ENCODE results near the gene PLIN1.

The PLIN1 gene

GRCh38 chr15:89630260-89630659 lies 48.9 kb downstream of the PLIN1 start:
- Histone ChIP-seq H3K36me3 (ENCODE audit: control insufficient read depth in 1 of 2, insufficient read depth in 2 of 2, low read length in 2 of 2) (peaks cover 74 to 80% of the 10 kb centered on the region in 2 experiments), H3K23ac (ENCODE audit: low read length) (no peak overlapping the region), H2BK5ac (ENCODE audit: low read depth, low read length, poor library complexity) (no peak overlapping the region), H3K27me3 (ENCODE audit: insufficient read depth, low read length) (no peaks in the 10 kb centered on the region), H2BK12ac (ENCODE audit: low read length) (no peak overlapping the region), H3K18ac (ENCODE audit: low read length) (no peak overlapping the region), H3K9me3 (ENCODE audit: insufficient read depth, low read depth, low read length) (peaks cover 24% of the 10 kb centered on the region), H4K8ac (ENCODE audit: low read depth, low read length) (no peak overlapping the region), H3K27ac (ENCODE audit: low read depth, low read length) (no peak overlapping the region), H3K4ac (ENCODE audit: low read depth, low read length) (no peak overlapping the region), H3K79me2 (ENCODE audit: control insufficient read depth, insufficient read depth, low read length, poor library complexity) (no peaks in the 10 kb centered on the region), H3K4me1 (ENCODE audit: control insufficient read depth in 1 of 2, insufficient read depth in 2 of 2, low read length in 2 of 2) (no peaks in the 10 kb centered on the region), H2AK5ac (ENCODE audit: low read length) (no peak overlapping the region), H3K4me2 (ENCODE audit: low read length) (no peak overlapping the region), H3K14ac (ENCODE audit: low read length) (no peak overlapping the region), H3K9ac (ENCODE audit: low read length) (no peak overlapping the region), H4K91ac (ENCODE audit: low read depth, low read length) (no peak overlapping the region), H3K79me1 (ENCODE audit: low read length) (no peaks in the 10 kb centered on the region), H4K12ac (ENCODE audit: low read depth, low read length) (no peak overlapping the region), H3K4me3 (ENCODE audit: low read depth, low read length) (no peak overlapping the region), H2AFZ (ENCODE audit: insufficient read depth, low read length, poor library complexity) (no peak overlapping the region), H2BK120ac (ENCODE audit: insufficient read depth, low read length, poor library complexity) (no peak overlapping the region)
- DNase-seq = no peak
- WGBS (ENCODE audit: extremely low coverage, insufficient coverage, insufficient read length) = no CpG with 5 or more reads among the region's 14 CpGs

GRCh38 chr15:89629829-89630228 lies 49.3 kb downstream of the PLIN1 start:
- Histone ChIP-seq H3K4me3 (ENCODE audit: low read depth, low read length) (no peak overlapping the region), H3K79me1 (ENCODE audit: low read length) (no peaks in the 10 kb centered on the region), H3K36me3 (ENCODE audit: control insufficient read depth in 1 of 2, insufficient read depth in 2 of 2, low read length in 2 of 2) (peaks cover 78 to 84% of the 10 kb centered on the region in 2 experiments), H4K12ac (ENCODE audit: low read depth, low read length) (no peak overlapping the region), H3K14ac (ENCODE audit: low read length) (no peak overlapping the region), H3K79me2 (ENCODE audit: control insufficient read depth, insufficient read depth, low read length, poor library complexity) (no peaks in the 10 kb centered on the region), H2BK5ac (ENCODE audit: low read depth, low read length, poor library complexity) (no peak overlapping the region), H3K4ac (ENCODE audit: low read depth, low read length) (no peak overlapping the region), H3K9ac (ENCODE audit: low read length) (no peak overlapping the region), H3K4me2 (ENCODE audit: low read length) (no peak overlapping the region), H3K27ac (ENCODE audit: low read depth, low read length) (no peak overlapping the region), H4K91ac (ENCODE audit: low read depth, low read length) (no peak overlapping the region), H3K23ac (ENCODE audit: low read length) (no peak overlapping the region), H3K9me3 (ENCODE audit: insufficient read depth, low read depth, low read length) (peaks cover 24% of the 10 kb centered on the region), H2BK12ac (ENCODE audit: low read length) (no peak overlapping the region), H3K27me3 (ENCODE audit: insufficient read depth, low read length) (no peaks in the 10 kb centered on the region), H2AFZ (ENCODE audit: insufficient read depth, low read length, poor library complexity) (no peak overlapping the region), H2AK5ac (ENCODE audit: low read length) (no peak overlapping the region), H2BK120ac (ENCODE audit: insufficient read depth, low read length, poor library complexity) (no peak overlapping the region), H3K18ac (ENCODE audit: low read length) (no peak overlapping the region), H4K8ac (ENCODE audit: low read depth, low read length) (no peak overlapping the region), H3K4me1 (ENCODE audit: control insufficient read depth in 1 of 2, insufficient read depth in 2 of 2, low read length in 2 of 2) (no peaks in the 10 kb centered on the region)
- no CpG with 5 or more reads among the region's 5 CpGs for WGBS (ENCODE audit: extremely low coverage, insufficient coverage, insufficient read length)
- no peak for DNase-seq

- Histone ChIP-seq H3K79me1 (ENCODE audit: low read length) (no peaks in the 10 kb centered on the region), H2AK5ac (ENCODE audit: low read length) (no peak overlapping the region), H4K8ac (ENCODE audit: low read depth, low read length) (no peak overlapping the region), H2AFZ (ENCODE audit: insufficient read depth, low read length, poor library complexity) (no peak overlapping the region), H2BK120ac (ENCODE audit: insufficient read depth, low read length, poor library complexity) (no peak overlapping the region), H2BK12ac (ENCODE audit: low read length) (no peak overlapping the region), H3K79me2 (ENCODE audit: control insufficient read depth, insufficient read depth, low read length, poor library complexity) (no peaks in the 10 kb centered on the region), H3K23ac (ENCODE audit: low read length) (no peak overlapping the region), H3K9me3 (ENCODE audit: insufficient read depth, low read depth, low read length) (peaks cover 22% of the 10 kb centered on the region), H3K4me1 (ENCODE audit: control insufficient read depth in 1 of 2, insufficient read depth in 2 of 2, low read length in 2 of 2) (no peaks in the 10 kb centered on the region), H3K9ac (ENCODE audit: low read length) (no peak overlapping the region), H3K18ac (ENCODE audit: low read length) (no peak overlapping the region), H3K4me3 (ENCODE audit: low read depth, low read length) (no peak overlapping the region), H3K14ac (ENCODE audit: low read length) (no peak overlapping the region), H3K4me2 (ENCODE audit: low read length) (no peak overlapping the region), H3K27ac (ENCODE audit: low read depth, low read length) (no peak overlapping the region), H3K4ac (ENCODE audit: low read depth, low read length) (no peak overlapping the region), H4K91ac (ENCODE audit: low read depth, low read length) (no peak overlapping the region), H4K12ac (ENCODE audit: low read depth, low read length) (no peak overlapping the region), H2BK5ac (ENCODE audit: low read depth, low read length, poor library complexity) (no peak overlapping the region), H3K36me3 (ENCODE audit: control insufficient read depth in 1 of 2, insufficient read depth in 2 of 2, low read length in 2 of 2) (peaks cover 83 to 92% of the 10 kb centered on the region in 2 experiments), H3K27me3 (ENCODE audit: insufficient read depth, low read length) (no peaks in the 10 kb centered on the region)
- no peak for DNase-seq
- no CpG with 5 or more reads among the region's 30 CpGs for WGBS (ENCODE audit: extremely low coverage, insufficient coverage, insufficient read length)
These were observed 50.1 kb downstream of the PLIN1 start for GRCh38 chr15:89628806-89629715.

- Histone ChIP-seq H3K27ac (ENCODE audit: low read depth, low read length) (no peak overlapping the region), H4K91ac (ENCODE audit: low read depth, low read length) (no peak overlapping the region), H3K36me3 (ENCODE audit: control insufficient read depth in 1 of 2, insufficient read depth in 2 of 2, low read length in 2 of 2) (peaks cover 82 to 92% of the 10 kb centered on the region in 2 experiments), H3K9ac (ENCODE audit: low read length) (no peak overlapping the region), H3K18ac (ENCODE audit: low read length) (no peak overlapping the region), H2BK12ac (ENCODE audit: low read length) (no peak overlapping the region), H3K14ac (ENCODE audit: low read length) (no peak overlapping the region), H3K9me3 (ENCODE audit: insufficient read depth, low read depth, low read length) (peaks cover 17% of the 10 kb centered on the region), H3K4me3 (ENCODE audit: low read depth, low read length) (no peak overlapping the region), H2AFZ (ENCODE audit: insufficient read depth, low read length, poor library complexity) (no peak overlapping the region), H3K79me1 (ENCODE audit: low read length) (no peaks in the 10 kb centered on the region), H3K23ac (ENCODE audit: low read length) (no peak overlapping the region), H4K12ac (ENCODE audit: low read depth, low read length) (no peak overlapping the region), H3K4ac (ENCODE audit: low read depth, low read length) (no peak overlapping the region), H4K8ac (ENCODE audit: low read depth, low read length) (no peak overlapping the region), H3K4me1 (ENCODE audit: control insufficient read depth in 1 of 2, insufficient read depth in 2 of 2, low read length in 2 of 2) (no peaks in the 10 kb centered on the region), H3K4me2 (ENCODE audit: low read length) (no peak overlapping the region), H2BK5ac (ENCODE audit: low read depth, low read length, poor library complexity) (no peak overlapping the region), H3K27me3 (ENCODE audit: insufficient read depth, low read length) (no peaks in the 10 kb centered on the region), H2AK5ac (ENCODE audit: low read length) (no peak overlapping the region), H3K79me2 (ENCODE audit: control insufficient read depth, insufficient read depth, low read length, poor library complexity) (no peaks in the 10 kb centered on the region), H2BK120ac (ENCODE audit: insufficient read depth, low read length, poor library complexity) (no peak overlapping the region)
- no CpG with 5 or more reads among the region's 21 CpGs for WGBS (ENCODE audit: extremely low coverage, insufficient coverage, insufficient read length)
- DNase-seq = no peak
These were observed 50.9 kb downstream of the PLIN1 start for GRCh38 chr15:89628301-89628700.
